NB4 (cell line): Measurements from ENCODE around the gene NDUFV1.
"Not testable (repeated sequence)": the region's sequence is repeated elsewhere in the genome, so short reads cannot be mapped to it uniquely, and the experiment has no call there.

Experiments
- DNase-seq: peaks from one replicate; pipeline ENCODE4 v3.0.0; 2010; ENCODE audit warnings: low read depth
- H3K4me3 ChIP-seq: one replicate; pipeline ENCODE4 v1.5.1; 2011; ENCODE audit warnings: mild to moderate bottlenecking, low read depth, low read length, moderate library complexity
- CTCF ChIP-seq: IDR thresholded peaks from one replicate; pipeline ENCODE4 v1.5.1; 2012; ENCODE audit warnings: low read depth, low read length
- MAX ChIP-seq: IDR thresholded peaks from 2 replicates; pipeline ENCODE4 v1.6.1; 2011; ENCODE audit warnings: low read depth, low read length
- MYC ChIP-seq: IDR thresholded peaks from 2 replicates; pipeline ENCODE4 v1.6.1; 2011; ENCODE audit warnings: low read depth, low read length
- POLR2A ChIP-seq: IDR thresholded peaks from 2 replicates; pipeline ENCODE4 v1.6.1; 2011; ENCODE audit warnings: mild to moderate bottlenecking; ENCODE audit not compliant: insufficient read length; ENCODE audit errors: extremely low read depth

Gene NDUFV1

GRCh38 chr11:67593565-67593905 is 13.2 kb upstream of the NDUFV1 start:
- no peak for DNase-seq
- TF ChIP-seq CTCF (no peak), MYC (no peak), POLR2A (no peak), MAX (no peak)
- no peak overlapping the region for H3K4me3 ChIP-seq

GRCh38 chr11:67594480-67594879 is 12.3 kb upstream of the NDUFV1 start:
- TF ChIP-seq MYC (no peak), POLR2A (no peak), MAX (no peak), CTCF (no peak)
- no peak for DNase-seq
- H3K4me3 ChIP-seq = no peak overlapping the region

GRCh38 chr11:67596753-67597300 is 9.9 kb upstream of the NDUFV1 start:
- TF ChIP-seq MYC (no peak), CTCF (no peak), MAX (no peak), POLR2A (no peak)
- DNase-seq = no peak
- H3K4me3 ChIP-seq = no peak overlapping the region

- not testable (repeated sequence) for DNase-seq, H3K4me3 ChIP-seq
Measured at GRCh38 chr11:67597458-67597857, 9.3 kb upstream of the NDUFV1 start.

GRCh38 chr11:67597963-67598362 is 8.8 kb upstream of the NDUFV1 start:
- DNase-seq, H3K4me3 ChIP-seq: not testable (repeated sequence)

- no peak for DNase-seq
Measured at GRCh38 chr11:67599149-67599548, 7.6 kb upstream of the NDUFV1 start.

More at GRCh38 chr11:67599149-67599548, 7.6 kb upstream of the NDUFV1 start:
- TF ChIP-seq CTCF (no peak), POLR2A (no peak), MYC (no peak), MAX (no peak)
- no peak overlapping the region for H3K4me3 ChIP-seq
